ENCODE measurements around the gene COL18A1. TPM values are rescaled to one million over a fixed set of nuclear protein-coding genes. Genes with fewer than 3 reads are reported as not detected.
A peak's percentile ranks its signal among the peaks of the same experiment; 100 is the strongest.

COL18A1 gene
- total RNA-seq, 4 donors from 2014 or later = 19.3 to 121 (median 23.3) TPM

DNA sequence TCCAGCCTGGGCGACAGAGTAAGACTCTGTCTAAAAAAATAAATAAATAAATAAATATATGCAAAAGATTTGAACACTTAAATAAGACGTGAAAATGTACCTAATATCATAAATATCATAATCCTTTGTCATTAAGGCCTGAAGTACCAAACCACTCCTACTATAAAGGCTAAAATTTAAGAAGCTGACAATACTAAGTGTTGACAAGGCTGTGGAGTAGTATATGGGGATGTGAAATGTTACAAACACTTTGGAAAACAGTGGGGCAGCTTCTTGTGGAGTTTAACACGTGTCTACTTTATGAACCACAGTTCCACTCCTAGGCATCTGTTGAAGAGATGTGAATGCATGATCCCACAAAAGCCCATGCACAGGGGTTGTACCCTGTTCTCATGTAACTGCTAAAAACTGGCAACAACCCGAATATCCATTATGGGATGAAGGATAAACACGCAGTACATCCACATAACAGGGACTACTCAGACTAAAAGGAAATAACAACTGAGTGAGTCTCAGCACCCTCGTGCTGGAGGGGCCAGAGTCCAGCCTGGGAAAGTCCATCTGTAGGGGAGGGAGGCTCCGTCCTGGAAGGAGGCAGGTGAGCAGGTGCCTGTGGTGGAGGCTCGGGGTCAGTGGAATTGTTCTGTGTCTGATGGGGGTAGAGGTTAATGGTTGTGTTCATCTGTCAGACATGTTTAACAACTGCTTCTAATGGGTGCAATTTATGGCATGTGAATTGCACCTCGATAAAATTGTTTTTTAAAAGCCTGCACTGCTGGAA lies 143.9 kb downstream of the COL18A1 start:
- in situ Hi-C loops (cut with MboI; ENCODE audit: low pct_ligation_motif_present in 1 of 4, low pct_unique_long_range_greater_than_20kb in 1 of 4, low sequenced_read_pairs in 3 of 4) (no loop called here), intact Hi-C loops (cut with DNase I; ENCODE audit: low total_unique reads) (no loop called here)
- Histone ChIP-seq H3K27ac (no peak overlapping the region), H3K4me3 (no peak overlapping the region), H3K36me3 (no peaks in the 10 kb centered on the region), H3K27me3 (no peaks in the 10 kb centered on the region), H3K4me1 (peaks cover 0 to 11% (median 2%) of the 10 kb centered on the region in 4 donors), H3K9me3 (no peaks in the 10 kb centered on the region)
- no peak for DNase-seq
- 56 to 93% methylated on average over 3 to 9 of the region's 9 CpGs for WGBS, 2 donors (ENCODE audit: low coverage in 1 of 2)
- TF ChIP-seq POLR2AphosphoS5 (IDR thresholded peaks at IDR 0.05) (no peak), POLR2A (IDR thresholded peaks at IDR 0.05) (no peak)
- TF ChIP-seq, protein P1, sequence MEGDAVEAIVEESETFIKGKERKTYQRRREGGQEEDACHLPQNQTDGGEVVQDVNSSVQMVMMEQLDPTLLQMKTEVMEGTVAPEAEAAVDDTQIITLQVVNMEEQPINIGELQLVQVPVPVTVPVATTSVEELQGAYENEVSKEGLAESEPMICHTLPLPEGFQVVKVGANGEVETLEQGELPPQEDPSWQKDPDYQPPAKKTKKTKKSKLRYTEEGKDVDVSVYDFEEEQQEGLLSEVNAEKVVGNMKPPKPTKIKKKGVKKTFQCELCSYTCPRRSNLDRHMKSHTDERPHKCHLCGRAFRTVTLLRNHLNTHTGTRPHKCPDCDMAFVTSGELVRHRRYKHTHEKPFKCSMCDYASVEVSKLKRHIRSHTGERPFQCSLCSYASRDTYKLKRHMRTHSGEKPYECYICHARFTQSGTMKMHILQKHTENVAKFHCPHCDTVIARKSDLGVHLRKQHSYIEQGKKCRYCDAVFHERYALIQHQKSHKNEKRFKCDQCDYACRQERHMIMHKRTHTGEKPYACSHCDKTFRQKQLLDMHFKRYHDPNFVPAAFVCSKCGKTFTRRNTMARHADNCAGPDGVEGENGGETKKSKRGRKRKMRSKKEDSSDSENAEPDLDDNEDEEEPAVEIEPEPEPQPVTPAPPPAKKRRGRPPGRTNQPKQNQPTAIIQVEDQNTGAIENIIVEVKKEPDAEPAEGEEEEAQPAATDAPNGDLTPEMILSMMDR (IDR thresholded peaks at IDR 0.05) = no peak

DNA sequence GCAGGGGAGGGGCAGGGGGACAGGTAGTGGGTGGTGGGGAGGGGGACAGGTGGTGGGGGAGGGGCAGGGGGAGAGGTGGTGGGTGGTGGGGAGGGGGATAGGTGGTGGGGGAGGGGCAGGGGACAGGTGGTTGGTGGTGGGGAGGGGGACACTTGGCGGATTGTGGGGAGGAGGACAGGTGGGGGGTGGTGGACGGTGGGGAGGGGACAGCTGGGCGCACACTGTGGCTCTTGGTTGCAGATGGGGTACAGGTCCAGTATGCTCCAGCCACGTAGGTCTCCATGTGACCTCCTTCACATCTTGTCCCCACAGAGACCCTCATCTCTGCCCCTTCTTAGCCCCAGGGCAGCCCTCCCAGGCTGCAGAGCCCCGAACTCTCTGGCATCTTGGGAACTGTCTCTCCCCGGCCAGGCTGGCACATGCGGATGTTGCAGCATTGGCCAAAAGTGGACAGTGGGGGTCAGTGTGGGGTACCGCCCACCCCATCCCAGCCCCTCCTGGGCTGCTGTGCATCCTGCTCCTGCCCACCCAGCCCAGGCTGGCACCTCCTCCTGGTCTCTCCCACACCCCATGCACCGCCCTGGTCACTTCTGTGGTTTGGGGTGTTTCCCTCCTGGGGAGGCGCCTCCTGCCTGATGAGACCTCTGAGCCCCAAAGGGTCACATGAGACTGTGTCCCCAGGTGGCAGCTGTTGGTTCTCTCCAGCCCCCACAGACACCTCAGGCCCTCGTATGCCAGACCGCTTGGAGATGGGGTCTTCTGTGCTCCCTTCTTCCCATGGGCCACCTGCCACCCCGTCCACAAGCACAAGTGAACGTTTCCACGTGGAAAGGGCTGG lies 144.9 kb downstream of the COL18A1 start:
- H3K27ac ChIP-seq = peak overlapping the region in 3 of 4 donors; percentile 33 to 68 (median 42)
- no peaks in the 10 kb centered on the region for H3K9me3 ChIP-seq
- H3K27me3 ChIP-seq = no peaks in the 10 kb centered on the region
- in situ Hi-C loops (cut with MboI; ENCODE audit: low pct_ligation_motif_present in 1 of 4, low pct_unique_long_range_greater_than_20kb in 1 of 4, low sequenced_read_pairs in 3 of 4) (loop anchor here in 2 of 4 donors (25.0 kb wide), 1 partner anchor 262 kb away; no protein-coding TSS in a partner anchor), intact Hi-C loops (cut with DNase I; ENCODE audit: low total_unique reads) (loop anchor here (10.0 kb wide), 1 partner anchor 275 kb away; no protein-coding TSS in a partner anchor)
- TF ChIP-seq POLR2AphosphoS5 (IDR thresholded peaks at IDR 0.05) = no peak
- TF ChIP-seq POLR2A (IDR thresholded peaks at IDR 0.05) = no peak
- TF ChIP-seq, protein P1 (IDR thresholded peaks at IDR 0.05) = no peak
- TF ChIP-seq EP300 (IDR thresholded peaks at IDR 0.05; ENCODE audit: low read depth) = no peak
- no peak for DNase-seq
- H3K4me1 ChIP-seq = peaks cover 0 to 11% (median 4%) of the 10 kb centered on the region in 4 donors
- peak overlapping the region in 1 of 4 donors; percentile 4 for H3K4me3 ChIP-seq
- H3K36me3 ChIP-seq = no peaks in the 10 kb centered on the region
- WGBS, 2 donors (ENCODE audit: low coverage in 1 of 2) = 60% methylated on average over 3 to 12 of the region's 15 CpGs

DNA sequence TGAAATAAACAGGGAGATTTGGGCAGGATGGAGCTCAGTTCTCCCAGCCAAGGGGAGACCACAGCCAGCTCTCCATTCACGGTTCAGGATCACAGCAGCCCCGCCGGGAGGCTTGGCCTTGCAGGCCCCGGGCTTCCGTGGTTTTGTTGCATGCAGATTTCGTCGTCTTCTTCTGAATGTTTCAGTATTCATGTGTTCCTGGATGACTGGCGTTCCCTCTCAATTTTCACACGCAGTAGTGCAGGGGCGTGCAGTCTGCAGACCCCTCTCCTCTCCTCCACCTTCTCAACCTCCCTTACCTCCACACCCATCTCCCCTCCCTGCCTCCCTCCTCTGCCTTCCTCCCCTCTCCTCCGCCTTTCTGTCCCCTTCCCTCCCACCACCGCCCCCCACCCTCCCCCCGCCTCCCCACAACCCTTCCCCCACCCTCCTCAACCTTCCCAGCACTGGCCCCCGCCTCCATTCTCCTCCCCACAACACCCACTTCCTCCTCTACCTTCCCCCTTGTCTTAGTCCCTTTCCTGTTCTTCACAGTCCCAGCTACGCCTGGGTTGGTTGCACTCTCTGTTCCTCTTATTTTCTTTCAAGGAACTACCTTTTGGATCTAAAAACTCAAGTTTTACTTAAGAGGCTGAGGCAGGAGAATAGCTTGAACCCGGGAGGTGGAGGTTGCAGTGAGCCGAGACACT lies 145.7 kb downstream of the COL18A1 start:
- intact Hi-C loops (cut with DNase I; ENCODE audit: low total_unique reads) (loop anchor here (10.0 kb wide), 1 partner anchor 274 kb away; no protein-coding TSS in a partner anchor), in situ Hi-C loops (cut with MboI; ENCODE audit: low pct_ligation_motif_present in 1 of 4, low pct_unique_long_range_greater_than_20kb in 1 of 4, low sequenced_read_pairs in 3 of 4) (loop anchor here in 2 of 4 donors (25.0 kb wide), 1 partner anchor 262 kb away; no protein-coding TSS in a partner anchor)
- Histone ChIP-seq H3K4me3 (peak overlapping the region in 1 of 4 donors; percentile 4), H3K36me3 (no peaks in the 10 kb centered on the region), H3K27ac (peak overlapping the region; percentile 8 to 68 (median 49)), H3K9me3 (no peaks in the 10 kb centered on the region), H3K4me1 (peaks cover 0 to 15% (median 8%) of the 10 kb centered on the region in 4 donors), H3K27me3 (no peaks in the 10 kb centered on the region)
- WGBS, 2 donors (ENCODE audit: low coverage in 1 of 2) = 42 to 57% methylated on average over 8 to 16 of the region's 17 CpGs
- TF ChIP-seq POLR2AphosphoS5 (IDR thresholded peaks at IDR 0.05) (no peak), EP300 (IDR thresholded peaks at IDR 0.05; ENCODE audit: low read depth) (no peak), POLR2A (IDR thresholded peaks at IDR 0.05) (peak; percentile 21)
- TF ChIP-seq, protein P1 (IDR thresholded peaks at IDR 0.05) = no peak
- peak; percentile 54 for DNase-seq

All from transverse colon (tissue), 4 donors.